Astrocyte (in vitro differentiated cells and primary cell): Measurements from ENCODE around the gene WDR5.

ENCODE experiments used
- EZH2 ChIP-seq: IDR thresholded peaks from 2 replicates; pipeline ENCODE4 v1.6.1; 2012; ENCODE audit warnings: mild to moderate bottlenecking, low read length, inconsistent platforms; ENCODE audit not compliant: insufficient read depth
- TF ChIP-seq, protein P1 (sequence below): IDR thresholded peaks from 2 replicates; pipeline ENCODE4 v1.5.1; 2011; ENCODE audit warnings: low read depth, mild to moderate bottlenecking, inconsistent platforms, low read length, moderate library complexity; ENCODE audit not compliant: insufficient read depth

- TF ChIP-seq, protein P1, sequence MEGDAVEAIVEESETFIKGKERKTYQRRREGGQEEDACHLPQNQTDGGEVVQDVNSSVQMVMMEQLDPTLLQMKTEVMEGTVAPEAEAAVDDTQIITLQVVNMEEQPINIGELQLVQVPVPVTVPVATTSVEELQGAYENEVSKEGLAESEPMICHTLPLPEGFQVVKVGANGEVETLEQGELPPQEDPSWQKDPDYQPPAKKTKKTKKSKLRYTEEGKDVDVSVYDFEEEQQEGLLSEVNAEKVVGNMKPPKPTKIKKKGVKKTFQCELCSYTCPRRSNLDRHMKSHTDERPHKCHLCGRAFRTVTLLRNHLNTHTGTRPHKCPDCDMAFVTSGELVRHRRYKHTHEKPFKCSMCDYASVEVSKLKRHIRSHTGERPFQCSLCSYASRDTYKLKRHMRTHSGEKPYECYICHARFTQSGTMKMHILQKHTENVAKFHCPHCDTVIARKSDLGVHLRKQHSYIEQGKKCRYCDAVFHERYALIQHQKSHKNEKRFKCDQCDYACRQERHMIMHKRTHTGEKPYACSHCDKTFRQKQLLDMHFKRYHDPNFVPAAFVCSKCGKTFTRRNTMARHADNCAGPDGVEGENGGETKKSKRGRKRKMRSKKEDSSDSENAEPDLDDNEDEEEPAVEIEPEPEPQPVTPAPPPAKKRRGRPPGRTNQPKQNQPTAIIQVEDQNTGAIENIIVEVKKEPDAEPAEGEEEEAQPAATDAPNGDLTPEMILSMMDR: no peak
- no peak for TF ChIP-seq EZH2
Measured at GRCh38 chr9:134103391-134103998, 32.4 kb upstream of the WDR5 start.
